GM12878 (cell line): ENCODE measurements around the gene INTS2. TPM values are rescaled to one million over a fixed set of nuclear protein-coding genes. Genes with fewer than 3 reads are reported as not detected.

Source experiments
- ATAC-seq: fragments of 200-7000 bp; cut with Tn5 transposase; 3 replicates; pipeline ENCODE4 v1.9.1; 2020; ENCODE audit warnings: mild to moderate bottlenecking, moderate library complexity
- BruUV-seq: library from RNA; stranded (reverse); fragments of 400-500 nt; replicated peaks from 2 replicates; lab custom pipeline; 2021; lab: Mats Ljungman, UMichigan
- CTCF ChIA-PET: fragments of 300-600 bp; sonication (Branson Sonifier 250); formaldehyde crosslinking; extraction: SDS; loops from one replicate; lab custom pipeline; 2021; ENCODE audit warnings: inconsistent platforms; lab: Yijun Ruan, JAX
- POLR2A ChIA-PET: fragments of 350-600 bp; formaldehyde crosslinking; extraction: SDS; loops from one replicate; lab custom pipeline; 2021; ENCODE audit warnings: inconsistent platforms; lab: Charles Lee
- RAD21 ChIA-PET: fragments of 300-600 bp; sonication (Branson Sonifier 250); formaldehyde crosslinking; loops from one replicate; lab custom pipeline; 2023; ENCODE audit warnings: antibody characterized with exemption; ENCODE audit not compliant: unreplicated experiment; lab: Charles Lee
- SMC1A ChIA-PET: fragments of 300-600 bp; sonication (Branson Sonifier 250); formaldehyde crosslinking; loops from one replicate; lab custom pipeline; 2023; ENCODE audit not compliant: unreplicated experiment, uncharacterized antibody; lab: Charles Lee
- DNase-seq: peaks from one replicate; pipeline ENCODE4 v3.0.0-alpha.2; 2011; ENCODE audit warnings: low read depth, low spot score
- FAIRE-seq: peaks from 3 replicates; lab custom pipeline; 2011; peaks lifted over from hg19 to GRCh38; lab: Jason Lieb, UNC
- H2AFZ ChIP-seq: 2 replicates; pipeline ENCODE4 v1.6.0; 2011; ENCODE audit warnings: low read depth, low read length, control low read depth; ENCODE audit not compliant: control insufficient read depth
- H3K27ac ChIP-seq: 2 replicates; pipeline ENCODE4 v1.5.1; 2011; ENCODE audit warnings: control low read depth; ENCODE audit not compliant: control insufficient read depth, insufficient read depth
- H3K27me3 ChIP-seq, 2 experiments: replicated peaks in 1 of 2; 2 replicates each; pipeline versions ENCODE4 v1.6.0 to v1.6.1; 2011; ENCODE audit warnings: low read length in 1 of 2; ENCODE audit not compliant: control insufficient read depth in 2 of 2, insufficient read depth in 2 of 2
- H3K36me3 ChIP-seq, 2 experiments: 2 replicates each; pipeline ENCODE4 v1.5.1; 2011; ENCODE audit warnings: low read length in 1 of 2; ENCODE audit not compliant: control insufficient read depth in 2 of 2, insufficient read depth in 2 of 2
- H3K4me1 ChIP-seq: 2 replicates; pipeline ENCODE4 v1.6.1; 2011; ENCODE audit warnings: mild to moderate bottlenecking, low read length, moderate library complexity, mixed read lengths; ENCODE audit not compliant: control insufficient read depth, insufficient read depth
- H3K4me2 ChIP-seq: 2 replicates; pipeline ENCODE4 v1.6.0; 2011; ENCODE audit warnings: control low read depth; ENCODE audit not compliant: control insufficient read depth, insufficient read depth
- H3K4me3 ChIP-seq: fragments of 200-600 bp; sonication (generic); 2 replicates; pipeline ENCODE4 v1.5.1; 2016
- H3K79me2 ChIP-seq: 2 replicates; pipeline ENCODE4 v1.6.0; 2011; ENCODE audit warnings: low read length; ENCODE audit not compliant: control insufficient read depth, insufficient read depth
- H3K9ac ChIP-seq: 2 replicates; pipeline ENCODE4 v1.8.0; 2011; ENCODE audit warnings: low read length, control low read depth, mixed read lengths; ENCODE audit not compliant: control insufficient read depth, insufficient read depth
- H3K9me3 ChIP-seq: replicated peaks from 3 replicates; pipeline ENCODE4 v1.5.1; 2011; ENCODE audit warnings: mild to moderate bottlenecking, low read length; ENCODE audit not compliant: control insufficient read depth, insufficient read depth
- H4K20me1 ChIP-seq: 2 replicates; pipeline ENCODE4 v1.6.0; 2011; ENCODE audit not compliant: control insufficient read depth, insufficient read depth
- ATF7 ChIP-seq: fragments of 450-650 bp; IDR thresholded peaks from 2 replicates; pipeline ENCODE4 v1.6.1; 2016; ENCODE audit warnings: low read depth, mild to moderate bottlenecking
- BCL11A ChIP-seq: IDR thresholded peaks from 2 replicates; pipeline ENCODE4 v1.6.1; 2011; ENCODE audit warnings: low read depth, low read length
- BRCA1 ChIP-seq: IDR thresholded peaks from 2 replicates; pipeline ENCODE4 v1.6.1; 2011; ENCODE audit warnings: low read depth, low read length, improper control_type of control experiment
- ESRRA ChIP-seq: IDR thresholded peaks from 2 replicates; pipeline ENCODE4 v1.6.1; 2012; ENCODE audit warnings: mild to moderate bottlenecking, low read length, improper control_type of control experiment
- IKZF1 ChIP-seq: fragments of 450-650 bp; conservative IDR thresholded peaks from 2 replicates; pipeline ENCODE4 v1.6.1; 2017; ENCODE audit warnings: antibody characterized with exemption, mild to moderate bottlenecking
- MEF2B ChIP-seq: fragments of 450-650 bp; IDR thresholded peaks from 2 replicates; pipeline ENCODE4 v1.6.1; 2018; ENCODE audit warnings: mild to moderate bottlenecking, moderate library complexity; ENCODE audit not compliant: partially characterized antibody, poor library complexity, severe bottlenecking
- RUNX3 ChIP-seq: IDR thresholded peaks from 2 replicates; pipeline ENCODE4 v1.6.1; 2012; ENCODE audit warnings: low read length, inconsistent platforms
- TAF1 ChIP-seq: IDR thresholded peaks from 2 replicates; pipeline ENCODE4 v1.6.1; 2011; ENCODE audit warnings: mild to moderate bottlenecking, low read depth, low read length, borderline replicate concordance
- WGBS: methylation state at CpG from one replicate; pipeline ENCODE4 v1.1.6; 2016; ENCODE audit warnings: low lambda C conversion rate; ENCODE audit not compliant: insufficient replicate concordance, insufficient coverage; ENCODE audit errors: missing lambda C conversion rate; 5-methylcytosine and 5-hydroxymethylcytosine counted together
- in situ Hi-C: fragments of 300-500 bp; cut with MboI; formaldehyde crosslinking; loops from 9 replicates; pipeline ENCODE4 v1.14.3; 2018; ENCODE audit warnings: mixed read lengths
- intact Hi-C: fragments of 100-400 bp; cut with micrococcal nuclease; formaldehyde crosslinking; loops from one replicate; pipeline ENCODE4 v1.14.2; 2022; ENCODE audit not compliant: unreplicated experiment
- polyA plus RNA-seq, 11 experiments: library from polyadenylated mRNA; depleted of rRNA in 4 of 11; unstranded in 6 of 11; stranded (reverse) in 5 of 11; fragments of >200 nt; fragmentation: Nextera tagmentation in 4 of 11; fragmentation: Illumina TruSeq in 1 of 11; extraction: Ambion mirVana in 4 of 11; extraction: Trizol in 1 of 11; gene quantifications; 1 replicate in 1 of 11; 2 replicates in 10 of 11; pipeline versions ENCODE4 v1.2.1 to v1.2.3, GENCODE V29; 2011 to 2016; ENCODE audit warnings: inconsistent platforms in 2 of 11, missing spikeins in 2 of 11, low read depth in 1 of 11
- total RNA-seq, 4 experiments: library from RNA; depleted of rRNA in 3 of 4; stranded (reverse); fragments of >200 nt in 3 of 4; fragmentation: Illumina TruSeq in 1 of 4; extraction: Trizol in 1 of 4; gene quantifications; 2 replicates each; pipeline versions ENCODE4 v1.2.1 to v1.2.3, GENCODE V29; 2013 to 2021
- TF ChIP-seq, protein P1 (sequence below): fragments of 450-650 bp; IDR thresholded peaks from 2 replicates; pipeline ENCODE4 v1.6.1; 2017; ENCODE audit warnings: mild to moderate bottlenecking, low read depth, inconsistent platforms; ENCODE audit not compliant: poor library complexity, severe bottlenecking
- TF ChIP-seq, protein P2 (sequence below): fragments of 450-650 bp; IDR thresholded peaks from 2 replicates; pipeline ENCODE4 v1.6.1; 2017; ENCODE audit warnings: low read depth, mild to moderate bottlenecking, moderate library complexity
- TF ChIP-seq, protein P3 (sequence below): fragments of 450-650 bp; IDR thresholded peaks from 2 replicates; pipeline ENCODE4 v1.6.1; 2014; ENCODE audit warnings: mild to moderate bottlenecking

INTS2 gene
- total and polyA plus RNA-seq, 10 of the 15 experiments (the other 5 are each of a cell fraction or from before 2014, with no cell fraction given): 2.8 to 22.2 (median 11.6) TPM

DNA sequence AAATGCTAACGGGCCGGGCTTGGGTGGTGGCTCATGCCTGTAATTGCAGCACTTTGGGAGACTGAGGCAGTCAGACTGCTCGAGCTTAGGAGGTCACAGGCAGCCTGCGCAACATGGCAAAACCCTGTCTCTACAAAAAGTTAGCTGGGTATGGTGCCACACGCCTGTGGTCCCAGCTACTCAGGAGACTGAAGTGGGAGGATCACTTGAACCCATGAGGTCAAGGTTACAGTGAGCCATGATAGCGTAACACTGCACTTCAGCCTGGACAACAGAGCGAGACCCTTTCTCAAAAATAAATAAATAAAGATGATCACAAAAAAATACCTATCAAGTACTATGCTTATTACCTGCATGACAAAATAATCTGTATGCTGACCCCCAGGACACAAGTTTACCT, 46.3 kb upstream of the INTS2 start:
- ATAC-seq: no peak
- intact Hi-C loops (no loop called here), in situ Hi-C loops (no loop called here)
- Histone ChIP-seq H3K9ac (no peak overlapping the region), H3K27ac (no peak overlapping the region), H3K36me3 (peaks cover 0 to 24% of the 10 kb centered on the region in 2 experiments), H3K4me2 (no peak overlapping the region), H3K4me3 (no peak overlapping the region), H3K79me2 (peaks cover 4% of the 10 kb centered on the region), H2AFZ (no peak overlapping the region), H3K27me3 (no peaks in the 10 kb centered on the region), H3K9me3 (no peaks in the 10 kb centered on the region; the same call in 2 of the 3 replicates), H4K20me1 (no peaks in the 10 kb centered on the region), H3K4me1 (no peaks in the 10 kb centered on the region; the same call in 1 of the 2 replicates)
- POLR2A ChIA-PET: interaction anchor here (1.4 kb wide), 1 partner anchor 135 kb away, joined by 3 read pairs; no protein-coding TSS in a partner anchor
- TF ChIP-seq, protein P1, sequence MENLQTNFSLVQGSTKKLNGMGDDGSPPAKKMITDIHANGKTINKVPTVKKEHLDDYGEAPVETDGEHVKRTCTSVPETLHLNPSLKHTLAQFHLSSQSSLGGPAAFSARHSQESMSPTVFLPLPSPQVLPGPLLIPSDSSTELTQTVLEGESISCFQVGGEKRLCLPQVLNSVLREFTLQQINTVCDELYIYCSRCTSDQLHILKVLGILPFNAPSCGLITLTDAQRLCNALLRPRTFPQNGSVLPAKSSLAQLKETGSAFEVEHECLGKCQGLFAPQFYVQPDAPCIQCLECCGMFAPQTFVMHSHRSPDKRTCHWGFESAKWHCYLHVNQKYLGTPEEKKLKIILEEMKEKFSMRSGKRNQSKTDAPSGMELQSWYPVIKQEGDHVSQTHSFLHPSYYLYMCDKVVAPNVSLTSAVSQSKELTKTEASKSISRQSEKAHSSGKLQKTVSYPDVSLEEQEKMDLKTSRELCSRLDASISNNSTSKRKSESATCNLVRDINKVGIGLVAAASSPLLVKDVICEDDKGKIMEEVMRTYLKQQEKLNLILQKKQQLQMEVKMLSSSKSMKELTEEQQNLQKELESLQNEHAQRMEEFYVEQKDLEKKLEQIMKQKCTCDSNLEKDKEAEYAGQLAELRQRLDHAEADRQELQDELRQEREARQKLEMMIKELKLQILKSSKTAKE: no peak
- TF ChIP-seq ESRRA (no peak), BCL11A (no peak), TAF1 (no peak), IKZF1 (no peak), BRCA1 (no peak), RUNX3 (no peak), MEF2B (no peak), ATF7 (no peak)
- TF ChIP-seq, protein P2, sequence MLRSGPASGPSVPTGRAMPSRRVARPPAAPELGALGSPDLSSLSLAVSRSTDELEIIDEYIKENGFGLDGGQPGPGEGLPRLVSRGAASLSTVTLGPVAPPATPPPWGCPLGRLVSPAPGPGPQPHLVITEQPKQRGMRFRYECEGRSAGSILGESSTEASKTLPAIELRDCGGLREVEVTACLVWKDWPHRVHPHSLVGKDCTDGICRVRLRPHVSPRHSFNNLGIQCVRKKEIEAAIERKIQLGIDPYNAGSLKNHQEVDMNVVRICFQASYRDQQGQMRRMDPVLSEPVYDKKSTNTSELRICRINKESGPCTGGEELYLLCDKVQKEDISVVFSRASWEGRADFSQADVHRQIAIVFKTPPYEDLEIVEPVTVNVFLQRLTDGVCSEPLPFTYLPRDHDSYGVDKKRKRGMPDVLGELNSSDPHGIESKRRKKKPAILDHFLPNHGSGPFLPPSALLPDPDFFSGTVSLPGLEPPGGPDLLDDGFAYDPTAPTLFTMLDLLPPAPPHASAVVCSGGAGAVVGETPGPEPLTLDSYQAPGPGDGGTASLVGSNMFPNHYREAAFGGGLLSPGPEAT: no peak
- TF ChIP-seq, protein P3, sequence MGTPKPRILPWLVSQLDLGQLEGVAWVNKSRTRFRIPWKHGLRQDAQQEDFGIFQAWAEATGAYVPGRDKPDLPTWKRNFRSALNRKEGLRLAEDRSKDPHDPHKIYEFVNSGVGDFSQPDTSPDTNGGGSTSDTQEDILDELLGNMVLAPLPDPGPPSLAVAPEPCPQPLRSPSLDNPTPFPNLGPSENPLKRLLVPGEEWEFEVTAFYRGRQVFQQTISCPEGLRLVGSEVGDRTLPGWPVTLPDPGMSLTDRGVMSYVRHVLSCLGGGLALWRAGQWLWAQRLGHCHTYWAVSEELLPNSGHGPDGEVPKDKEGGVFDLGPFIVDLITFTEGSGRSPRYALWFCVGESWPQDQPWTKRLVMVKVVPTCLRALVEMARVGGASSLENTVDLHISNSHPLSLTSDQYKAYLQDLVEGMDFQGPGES: no peak
- WGBS: 96% methylated on average over 7 of the region's 7 CpGs
- CTCF ChIA-PET: interaction anchor here (3.7 kb wide), 1 partner anchor 136 kb away, joined by 28 read pairs; no protein-coding TSS in a partner anchor
- no TSS peak for BruUV-seq
- no peak for FAIRE-seq
- RAD21 ChIA-PET: no interaction called here
- no peak for DNase-seq
- SMC1A ChIA-PET: interaction anchor here (0.7 to 1.9 kb wide), 2 partner anchors 39 to 136 kb away, joined by 3 to 7 read pairs; no protein-coding TSS in a partner anchor
